ENCODE measurements around the gene PLPPR4. TPM values are rescaled to one million over a fixed set of nuclear protein-coding genes. Genes with fewer than 3 reads are reported as not detected.

The PLPPR4 gene
- total RNA-seq, 1 donor = 1.8 TPM

DNA sequence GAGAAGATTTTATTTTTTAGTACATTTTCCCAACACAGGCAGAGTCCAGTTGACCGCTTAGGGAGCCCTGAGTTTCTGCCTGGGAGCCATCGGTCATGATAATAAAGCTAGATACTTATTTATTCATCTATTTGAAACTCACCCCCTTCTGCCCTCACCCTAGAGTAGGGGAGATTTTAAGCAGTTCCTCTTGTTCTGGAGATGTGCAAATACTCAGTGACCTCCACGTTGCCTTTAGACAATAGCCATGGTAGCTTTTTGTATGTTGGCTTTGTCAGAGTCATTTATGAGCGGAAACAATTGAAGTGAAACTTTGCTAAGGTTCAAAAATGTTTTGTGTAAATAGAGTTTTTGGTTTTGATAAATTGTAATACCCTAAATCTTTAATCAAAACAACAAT, 45.7 kb upstream of the PLPPR4 start:
- Histone ChIP-seq H2AFZ (ENCODE audit: low read length) (no peak overlapping the region), H3K27ac (ENCODE audit: low read depth, low read length) (no peak overlapping the region), H3K79me2 (ENCODE audit: insufficient read depth, low read length) (no peaks in the 10 kb centered on the region), H3K9me3 (ENCODE audit: low read depth, low read length) (no peaks in the 10 kb centered on the region), H3K27me3 (ENCODE audit: insufficient read depth, low read length) (no peaks in the 10 kb centered on the region), H3K4me1 (ENCODE audit: insufficient read depth, low read length) (no peaks in the 10 kb centered on the region), H3K36me3 (ENCODE audit: insufficient read depth, low read length) (no peaks in the 10 kb centered on the region), H4K20me1 (ENCODE audit: insufficient read depth, low read length) (no peaks in the 10 kb centered on the region), H3K4me3 (ENCODE audit: insufficient read depth, low read length) (no peak overlapping the region), H3K4me2 (ENCODE audit: insufficient read depth, low read length) (no peak overlapping the region)
- TF ChIP-seq, protein P1, sequence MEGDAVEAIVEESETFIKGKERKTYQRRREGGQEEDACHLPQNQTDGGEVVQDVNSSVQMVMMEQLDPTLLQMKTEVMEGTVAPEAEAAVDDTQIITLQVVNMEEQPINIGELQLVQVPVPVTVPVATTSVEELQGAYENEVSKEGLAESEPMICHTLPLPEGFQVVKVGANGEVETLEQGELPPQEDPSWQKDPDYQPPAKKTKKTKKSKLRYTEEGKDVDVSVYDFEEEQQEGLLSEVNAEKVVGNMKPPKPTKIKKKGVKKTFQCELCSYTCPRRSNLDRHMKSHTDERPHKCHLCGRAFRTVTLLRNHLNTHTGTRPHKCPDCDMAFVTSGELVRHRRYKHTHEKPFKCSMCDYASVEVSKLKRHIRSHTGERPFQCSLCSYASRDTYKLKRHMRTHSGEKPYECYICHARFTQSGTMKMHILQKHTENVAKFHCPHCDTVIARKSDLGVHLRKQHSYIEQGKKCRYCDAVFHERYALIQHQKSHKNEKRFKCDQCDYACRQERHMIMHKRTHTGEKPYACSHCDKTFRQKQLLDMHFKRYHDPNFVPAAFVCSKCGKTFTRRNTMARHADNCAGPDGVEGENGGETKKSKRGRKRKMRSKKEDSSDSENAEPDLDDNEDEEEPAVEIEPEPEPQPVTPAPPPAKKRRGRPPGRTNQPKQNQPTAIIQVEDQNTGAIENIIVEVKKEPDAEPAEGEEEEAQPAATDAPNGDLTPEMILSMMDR (IDR thresholded peaks at IDR 0.05; ENCODE audit: extremely low read depth, low read depth, low read length) = no peak
- no peak for DNase-seq (ENCODE audit: insufficient read length, low spot score, missing footprints)

DNA sequence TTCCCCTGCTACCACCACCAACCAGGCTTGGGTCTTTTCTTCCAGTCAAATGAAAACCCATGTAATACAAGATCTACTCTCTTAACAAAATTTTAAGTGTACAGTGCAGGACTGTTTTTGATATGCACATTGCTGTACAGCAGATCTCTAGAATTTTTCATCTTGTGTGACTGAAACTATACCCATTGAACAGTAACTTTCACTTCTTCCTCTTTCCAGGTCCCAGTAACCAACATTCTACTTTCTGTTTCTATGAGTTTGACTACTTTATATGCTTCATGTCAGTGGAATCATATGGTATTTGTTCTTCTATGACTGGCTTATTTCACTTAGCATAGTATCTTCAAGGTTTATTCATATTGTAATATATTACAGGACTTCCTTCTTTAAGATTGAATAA, 45.3 kb upstream of the PLPPR4 start:
- Histone ChIP-seq H3K9me3 (ENCODE audit: low read depth, low read length) (no peaks in the 10 kb centered on the region), H3K36me3 (ENCODE audit: insufficient read depth, low read length) (no peaks in the 10 kb centered on the region)
- no peak for DNase-seq (ENCODE audit: insufficient read length, low spot score, missing footprints)

DNA sequence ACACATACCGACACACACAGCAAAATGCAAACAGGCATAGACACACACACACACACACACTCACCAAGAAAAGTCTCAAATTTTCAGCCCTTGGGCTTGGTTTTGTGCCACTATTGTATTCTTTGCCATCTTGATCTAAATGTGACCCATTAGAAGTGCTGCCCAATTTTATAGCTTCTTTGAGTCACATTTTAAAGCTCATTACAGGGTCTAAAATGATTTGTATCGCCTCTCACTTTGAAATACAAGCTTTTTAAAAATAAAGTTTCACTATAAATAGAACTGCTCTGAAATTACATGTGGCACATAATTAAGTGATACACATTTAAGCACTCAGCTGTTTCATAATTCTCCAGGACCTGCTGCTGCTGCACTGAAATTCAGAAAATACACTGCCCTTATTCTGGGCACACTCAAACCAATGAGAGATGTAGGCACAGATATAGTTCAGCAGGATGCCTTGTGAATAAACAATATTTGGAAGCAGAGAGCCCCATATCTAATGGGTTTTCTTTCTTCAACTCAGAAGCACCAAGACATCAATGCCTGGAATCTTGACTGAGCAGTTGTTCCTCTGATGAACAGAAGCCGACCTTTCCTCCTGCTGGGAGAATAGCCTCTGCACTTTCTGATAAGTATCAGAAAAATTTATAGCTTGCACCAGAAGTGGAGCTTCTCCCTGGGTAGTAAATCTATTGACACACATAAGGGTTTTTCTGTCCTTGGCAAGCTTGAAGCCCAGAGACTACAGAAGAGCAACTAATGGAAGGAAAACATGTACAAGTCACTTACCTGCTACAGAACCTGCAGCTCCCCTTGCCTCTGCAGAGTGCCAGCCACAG, 37.0 kb upstream of the PLPPR4 start:
- H3K9me3 ChIP-seq (ENCODE audit: low read depth, low read length) = no peaks in the 10 kb centered on the region
- no peak overlapping the region for H3K27ac ChIP-seq (ENCODE audit: low read depth, low read length)
- no peaks in the 10 kb centered on the region for H3K79me2 ChIP-seq (ENCODE audit: insufficient read depth, low read length)
- H3K36me3 ChIP-seq (ENCODE audit: insufficient read depth, low read length) = no peaks in the 10 kb centered on the region
- H3K4me3 ChIP-seq (ENCODE audit: insufficient read depth, low read length) = no peak overlapping the region
- H4K20me1 ChIP-seq (ENCODE audit: insufficient read depth, low read length) = no peaks in the 10 kb centered on the region
- H3K27me3 ChIP-seq (ENCODE audit: insufficient read depth, low read length) = no peaks in the 10 kb centered on the region
- peak; percentile 18 for DNase-seq (ENCODE audit: insufficient read length, low spot score, missing footprints)
- TF ChIP-seq, protein P1 (IDR thresholded peaks at IDR 0.05; ENCODE audit: extremely low read depth, low read depth, low read length) = no peak
- H3K4me2 ChIP-seq (ENCODE audit: insufficient read depth, low read length) = no peak overlapping the region
- no peaks in the 10 kb centered on the region for H3K4me1 ChIP-seq (ENCODE audit: insufficient read depth, low read length)
- H2AFZ ChIP-seq (ENCODE audit: low read length) = no peak overlapping the region

More for the DNA sequence above, 45.3 kb upstream of the PLPPR4 start:
- TF ChIP-seq, protein P1 (IDR thresholded peaks at IDR 0.05; ENCODE audit: extremely low read depth, low read depth, low read length) = no peak
- H4K20me1 ChIP-seq (ENCODE audit: insufficient read depth, low read length) = no peaks in the 10 kb centered on the region
- H3K4me2 ChIP-seq (ENCODE audit: insufficient read depth, low read length) = no peak overlapping the region
- no peaks in the 10 kb centered on the region for H3K4me1 ChIP-seq (ENCODE audit: insufficient read depth, low read length)
- no peak overlapping the region for H2AFZ ChIP-seq (ENCODE audit: low read length)
- no peak overlapping the region for H3K4me3 ChIP-seq (ENCODE audit: insufficient read depth, low read length)
- H3K27me3 ChIP-seq (ENCODE audit: insufficient read depth, low read length) = no peaks in the 10 kb centered on the region
- H3K79me2 ChIP-seq (ENCODE audit: insufficient read depth, low read length) = no peaks in the 10 kb centered on the region
- no peak overlapping the region for H3K27ac ChIP-seq (ENCODE audit: low read depth, low read length)

DNA sequence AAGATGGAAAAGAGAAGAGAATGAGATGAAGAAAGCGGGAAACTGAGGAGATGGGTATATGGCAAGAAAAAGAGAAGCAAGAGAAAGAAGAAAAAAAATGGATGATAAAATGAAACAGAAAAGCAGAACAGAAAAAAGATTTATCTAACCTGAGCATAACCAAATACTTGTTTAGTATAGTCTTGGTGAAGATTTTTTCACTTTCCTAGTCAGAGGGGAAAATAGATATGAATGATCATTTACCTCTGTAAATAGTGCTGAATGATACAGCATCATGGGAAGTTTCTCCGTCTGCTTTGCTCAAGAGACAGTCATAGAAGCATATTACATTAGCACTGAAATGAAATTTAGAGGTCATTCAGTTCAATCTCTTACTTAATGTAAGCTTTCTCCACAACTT, 36.1 kb upstream of the PLPPR4 start:
- TF ChIP-seq, protein P1 (IDR thresholded peaks at IDR 0.05; ENCODE audit: extremely low read depth, low read depth, low read length) = no peak
- no peak for DNase-seq (ENCODE audit: insufficient read length, low spot score, missing footprints)

More for the DNA sequence above, 36.1 kb upstream of the PLPPR4 start:
- Histone ChIP-seq H3K4me2 (ENCODE audit: insufficient read depth, low read length) (no peak overlapping the region), H3K36me3 (ENCODE audit: insufficient read depth, low read length) (no peaks in the 10 kb centered on the region), H3K4me3 (ENCODE audit: insufficient read depth, low read length) (no peak overlapping the region), H3K27me3 (ENCODE audit: insufficient read depth, low read length) (no peaks in the 10 kb centered on the region), H3K9me3 (ENCODE audit: low read depth, low read length) (no peaks in the 10 kb centered on the region), H2AFZ (ENCODE audit: low read length) (no peak overlapping the region), H4K20me1 (ENCODE audit: insufficient read depth, low read length) (no peaks in the 10 kb centered on the region), H3K4me1 (ENCODE audit: insufficient read depth, low read length) (no peaks in the 10 kb centered on the region), H3K27ac (ENCODE audit: low read depth, low read length) (no peak overlapping the region), H3K79me2 (ENCODE audit: insufficient read depth, low read length) (no peaks in the 10 kb centered on the region)
